HG02981 (cell line): ENCODE data around the gene GPC3.

Source experiments
- ATAC-seq: cut with Tn5 transposase; IDR thresholded peaks from one replicate; pipeline ENCODE4 v1.9.1; 2021; ENCODE audit warnings: mild to moderate bottlenecking, moderate library complexity; ENCODE audit not compliant: unreplicated experiment

GPC3 gene

DNA sequence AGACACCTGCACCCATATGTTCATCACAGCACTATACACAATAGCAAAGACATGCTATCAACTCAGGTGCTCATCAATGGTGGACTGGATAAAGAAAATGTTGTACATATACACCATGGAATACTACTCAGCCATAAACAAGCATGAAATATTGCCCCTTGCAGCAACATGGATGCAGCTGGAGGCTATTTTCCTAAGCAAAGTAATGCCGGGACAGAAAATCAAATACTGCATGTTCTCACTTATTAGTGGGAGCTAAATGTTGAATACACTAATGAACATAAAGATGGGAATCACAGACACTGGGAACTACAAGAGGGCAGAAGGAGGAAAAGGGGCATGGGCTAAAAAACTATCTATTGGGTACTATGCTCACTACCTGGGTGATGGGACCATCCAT, 278.5 kb downstream of the GPC3 start:
- no peak for ATAC-seq

DNA sequence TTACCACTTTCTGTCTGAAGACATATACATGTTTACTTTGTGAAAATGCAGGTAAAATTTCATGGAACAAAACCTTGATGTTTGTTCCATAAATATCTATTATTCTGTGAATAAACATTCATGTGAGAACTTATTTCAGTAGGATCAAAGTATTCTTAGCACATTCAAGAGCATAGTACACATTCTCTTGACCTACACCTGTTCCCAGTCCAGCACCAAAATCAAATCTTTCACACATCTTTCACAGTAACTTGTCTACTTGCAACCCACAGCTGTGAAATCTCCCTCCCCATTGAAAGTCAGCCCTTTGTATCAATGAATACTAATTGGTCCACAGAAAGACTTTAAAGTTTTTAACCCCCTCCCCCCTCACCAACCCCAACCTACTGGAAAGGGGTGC, 283.2 kb downstream of the GPC3 start:
- no peak for ATAC-seq

DNA sequence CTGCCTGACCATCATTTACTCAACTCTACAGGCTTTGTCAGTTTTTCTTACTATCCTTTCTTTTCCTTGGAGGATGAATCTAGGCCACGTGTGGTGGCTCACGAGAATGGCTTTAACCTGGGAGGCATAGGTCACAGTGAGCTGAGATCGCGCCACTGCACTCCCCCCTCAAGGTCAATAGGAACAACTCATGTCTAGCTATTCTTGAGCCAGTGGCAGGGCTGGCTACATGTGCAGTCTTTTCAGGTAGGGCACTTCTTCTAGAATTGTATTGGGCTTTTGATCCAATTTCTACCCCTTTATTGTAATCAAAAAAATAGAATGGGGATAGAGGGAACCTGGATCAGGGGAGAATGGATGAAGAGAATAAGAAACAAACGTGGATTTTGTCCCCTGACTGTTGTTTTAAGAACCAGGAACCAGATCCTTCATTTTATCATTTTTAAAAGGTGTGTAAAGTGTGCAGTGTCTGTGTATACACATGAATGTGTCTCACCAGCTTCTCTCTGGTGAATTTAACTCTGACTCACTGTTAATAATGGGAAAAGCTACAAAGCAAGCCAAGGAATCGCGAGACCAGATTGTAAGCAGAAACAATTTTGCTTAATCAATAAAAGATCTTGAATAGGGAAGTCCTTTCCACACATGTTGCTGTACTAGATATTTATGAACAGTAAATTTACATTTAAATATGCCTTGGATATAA, 286.2 kb downstream of the GPC3 start:
- ATAC-seq: no peak

DNA sequence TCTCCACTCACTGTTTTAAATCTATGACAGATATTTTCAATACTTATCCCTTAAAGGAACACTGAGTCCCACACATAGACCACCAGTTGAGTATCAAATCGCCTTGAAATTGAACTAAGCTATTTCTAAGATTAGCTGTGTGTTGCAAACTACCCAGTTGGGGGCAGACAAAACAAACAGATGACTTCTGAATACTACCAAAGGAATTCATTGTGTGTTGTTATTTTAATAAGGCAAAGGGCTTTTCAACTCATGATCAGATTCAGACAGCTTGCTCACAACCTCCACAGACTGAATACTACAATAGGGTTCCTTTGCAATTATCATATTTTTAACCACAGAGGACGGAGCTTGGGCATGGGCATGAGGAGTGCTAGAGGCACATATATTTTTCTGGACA, 287.1 kb downstream of the GPC3 start:
- no peak for ATAC-seq

DNA sequence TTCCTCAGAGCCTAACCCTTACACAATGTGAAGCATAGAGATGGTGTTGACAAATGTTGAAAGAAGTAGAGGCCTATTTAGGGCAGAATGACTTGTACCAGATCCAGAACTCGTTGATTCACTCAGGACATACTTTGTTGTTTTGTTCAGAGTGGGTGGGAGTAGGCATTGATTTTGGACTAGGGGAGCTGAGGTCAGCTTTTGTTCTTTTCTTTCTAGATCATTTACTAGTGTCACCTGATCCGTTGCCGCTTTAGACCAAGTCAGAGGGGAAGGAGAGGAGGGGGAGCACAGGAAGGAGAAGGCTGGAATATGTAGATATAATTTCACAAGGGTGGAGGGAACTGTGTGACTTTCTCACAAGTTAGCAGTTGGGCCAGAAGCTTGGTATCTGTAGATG, 287.7 kb downstream of the GPC3 start:
- no peak for ATAC-seq

DNA sequence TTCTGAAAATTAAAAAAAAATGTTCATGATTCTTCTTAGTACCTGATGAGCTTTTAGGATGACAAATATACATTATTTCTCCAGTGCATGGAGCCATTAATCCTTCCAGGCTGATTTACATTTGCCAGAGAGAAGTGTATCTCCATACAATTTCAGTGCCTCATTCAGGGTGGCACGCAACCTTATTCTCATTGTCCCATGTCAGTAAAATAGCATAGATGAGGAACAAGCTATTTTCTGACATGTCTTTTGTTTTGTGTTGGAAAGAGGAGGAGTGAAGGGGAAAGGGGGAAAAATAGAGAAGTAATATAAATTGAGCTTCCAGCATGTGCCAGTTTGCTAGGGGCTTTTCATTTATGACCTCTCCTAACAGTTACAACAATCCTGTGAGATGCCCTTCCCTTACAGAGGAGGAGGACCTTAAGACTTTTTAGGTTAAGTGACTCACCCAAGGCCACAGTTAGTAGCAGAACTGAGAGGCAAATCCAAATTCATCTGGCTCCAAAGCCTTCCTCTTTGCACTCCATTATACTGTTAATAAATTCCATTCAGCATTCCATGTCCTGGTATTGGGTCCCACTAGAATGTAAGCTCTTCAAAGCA, 295.3 kb downstream of the GPC3 start:
- ATAC-seq: no peak

DNA sequence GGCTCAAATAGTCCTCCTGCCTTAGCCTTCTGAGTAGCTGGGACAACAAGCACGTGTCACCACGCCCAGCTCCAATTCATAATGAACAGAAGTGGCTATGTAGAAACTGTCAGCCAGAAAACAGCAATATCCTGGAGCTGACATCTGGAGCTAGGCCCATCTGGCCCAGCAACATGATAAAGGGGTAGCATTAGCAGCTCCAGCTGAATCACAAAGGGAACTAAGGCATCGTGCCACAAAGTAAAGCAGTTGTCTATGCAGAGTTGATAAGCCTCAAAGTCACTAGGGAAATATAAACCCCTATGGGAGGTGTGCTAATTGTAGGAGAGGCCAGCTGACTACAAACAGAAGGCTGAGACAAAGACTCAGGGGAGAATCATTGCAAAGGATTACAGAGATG, 299.6 kb downstream of the GPC3 start:
- no peak for ATAC-seq

DNA sequence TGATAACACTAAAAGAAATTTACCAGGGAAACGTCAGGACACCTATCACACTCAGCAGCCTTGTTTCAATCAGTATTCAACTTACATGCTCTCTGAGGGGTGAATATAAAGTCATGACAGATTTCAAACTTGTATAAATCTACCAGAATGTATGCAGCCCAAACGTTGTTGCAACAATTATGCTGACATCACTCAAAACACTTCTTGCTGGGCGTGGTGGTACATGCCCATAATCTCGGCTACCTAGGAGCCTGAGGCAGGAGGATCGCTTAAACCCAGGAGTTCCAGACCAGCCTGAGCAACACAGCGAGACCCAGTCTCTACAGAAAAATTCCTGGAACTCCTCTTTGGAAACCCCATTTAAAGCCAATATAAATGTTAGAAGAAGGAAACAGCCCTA, 303.5 kb downstream of the GPC3 start:
- no peak for ATAC-seq

DNA sequence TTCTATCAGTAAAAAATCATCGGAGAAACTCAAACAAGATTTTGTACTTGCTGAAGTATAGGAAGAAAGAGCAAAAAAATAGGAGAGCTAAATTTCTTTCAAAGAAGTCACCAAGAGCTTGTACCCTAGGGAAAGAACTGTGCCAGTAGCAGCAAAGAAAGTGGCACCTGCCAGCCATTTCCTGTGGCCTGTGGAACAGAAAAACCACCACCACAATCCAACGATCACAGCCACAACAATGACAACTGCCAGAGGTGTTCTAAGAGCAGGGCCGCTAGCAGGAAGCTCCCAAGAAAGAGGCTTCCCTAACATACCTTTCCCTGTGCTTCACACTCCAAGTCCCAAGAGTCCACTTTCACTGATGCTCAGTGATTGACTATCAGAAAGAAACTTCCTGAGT, 304.0 kb downstream of the GPC3 start:
- ATAC-seq: no peak

DNA sequence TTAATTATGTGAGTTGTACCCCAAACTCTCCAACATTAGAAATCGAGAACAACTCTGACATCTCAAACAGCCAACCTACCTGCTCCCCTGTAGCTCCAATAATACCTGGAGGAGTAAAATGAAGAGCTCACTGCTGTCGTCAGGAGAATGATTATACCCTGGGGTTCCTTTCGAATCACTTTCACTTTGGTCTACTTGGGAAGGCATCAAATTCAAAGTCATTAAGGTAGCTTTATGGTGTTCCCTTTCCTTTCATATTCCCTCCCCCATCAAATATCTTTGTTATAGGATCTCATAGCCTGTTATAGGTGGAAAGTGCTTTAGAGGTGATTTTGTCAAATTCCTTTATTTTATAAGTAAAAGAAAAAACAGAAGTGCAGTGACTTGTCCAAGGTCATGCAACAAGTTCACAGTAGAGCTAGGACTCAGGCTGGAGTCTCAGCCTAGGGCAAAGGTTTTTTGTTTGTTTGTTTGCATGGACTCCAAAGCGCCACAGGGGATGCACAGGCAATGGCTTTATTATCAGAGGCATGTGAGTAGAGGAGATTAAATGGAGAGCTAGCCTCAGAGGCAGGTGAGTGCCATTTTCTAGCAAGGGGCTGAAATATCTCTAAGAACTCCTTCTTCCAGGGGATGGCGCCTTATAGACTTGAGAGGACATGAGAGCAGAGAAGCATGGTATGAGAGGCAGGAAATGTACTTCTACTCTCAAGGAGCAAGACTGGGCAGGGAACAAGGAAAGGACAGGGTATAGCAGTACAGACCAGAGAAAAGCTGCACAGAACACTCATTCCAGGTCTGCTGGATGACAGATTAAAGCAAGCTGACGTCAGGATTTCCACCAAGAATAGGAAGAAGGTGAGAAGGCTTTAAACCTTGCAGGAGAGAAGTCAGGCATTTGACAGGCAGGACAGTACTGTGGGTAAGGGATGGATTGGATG, 308.0 kb downstream of the GPC3 start:
- no peak for ATAC-seq

DNA sequence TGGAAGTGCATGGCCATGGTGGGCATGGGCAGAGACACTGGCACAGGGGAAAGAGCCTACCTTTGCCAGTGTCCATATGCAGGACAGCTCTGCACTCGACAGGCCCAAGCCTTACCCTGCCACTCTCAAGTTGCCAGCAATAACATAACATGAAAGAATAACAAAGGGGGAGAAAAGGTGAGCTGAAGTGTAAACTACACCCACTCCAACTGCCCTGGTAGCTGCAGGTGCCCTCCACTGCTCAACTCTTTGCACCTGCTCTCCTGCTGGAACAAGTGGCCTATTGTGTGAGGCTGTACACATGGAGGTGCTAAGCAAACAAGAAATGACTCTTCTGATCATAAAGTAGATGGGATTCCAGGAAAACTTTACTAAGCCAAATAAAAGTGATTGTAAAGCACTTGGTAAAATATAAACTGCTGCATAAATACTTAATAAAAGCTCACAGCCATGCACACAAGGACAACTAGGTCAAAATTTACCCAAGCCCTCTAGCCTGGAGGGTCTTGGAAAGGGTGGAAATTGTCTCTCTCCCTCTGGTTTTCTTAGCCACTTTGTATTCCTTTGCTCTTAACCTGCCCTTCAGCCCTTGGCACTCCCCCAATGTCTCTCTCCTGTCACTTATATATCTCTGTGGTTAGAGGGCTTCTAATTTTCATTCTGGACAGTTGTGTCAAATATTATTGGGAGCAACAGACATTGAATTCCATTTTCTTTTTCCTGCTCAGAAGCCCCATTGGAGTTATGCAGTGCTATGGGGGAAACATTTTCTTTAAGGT, 308.9 kb downstream of the GPC3 start:
- ATAC-seq: no peak

DNA sequence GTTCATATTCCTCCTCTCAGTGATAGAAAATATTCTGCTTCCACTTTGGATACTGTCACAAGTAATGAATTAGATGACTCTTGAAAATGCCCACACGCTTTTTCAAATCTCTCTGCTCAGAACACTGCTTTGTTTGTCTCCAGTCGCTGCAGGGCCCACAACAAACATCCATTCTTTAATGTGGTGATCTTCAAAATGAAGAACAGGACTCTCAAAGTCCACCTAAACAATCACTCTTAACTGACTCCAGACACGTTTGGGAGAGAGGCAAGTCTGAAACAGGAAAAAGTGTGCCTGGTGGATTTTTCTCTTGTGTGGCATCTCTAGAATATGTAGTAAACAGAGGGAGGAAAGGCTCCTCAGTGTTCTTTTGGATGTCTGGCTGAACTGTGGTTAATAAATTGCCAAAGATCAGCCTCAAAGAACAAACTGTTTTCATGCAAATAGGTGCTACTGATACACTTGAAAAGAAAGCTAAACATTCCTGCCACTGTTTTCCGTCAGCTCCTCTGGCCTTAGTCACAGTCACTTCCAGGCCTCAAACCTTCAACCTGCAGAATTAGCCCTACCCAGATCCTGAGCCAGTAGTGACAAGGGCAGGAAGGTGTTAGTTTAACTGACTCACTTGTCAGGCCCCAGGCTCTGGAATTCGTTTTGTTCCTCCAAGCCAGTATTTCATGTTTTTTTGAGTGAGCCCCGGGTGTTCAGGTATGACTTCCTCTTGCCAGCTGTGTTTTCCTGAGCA, 310.5 kb downstream of the GPC3 start:
- no peak for ATAC-seq

DNA sequence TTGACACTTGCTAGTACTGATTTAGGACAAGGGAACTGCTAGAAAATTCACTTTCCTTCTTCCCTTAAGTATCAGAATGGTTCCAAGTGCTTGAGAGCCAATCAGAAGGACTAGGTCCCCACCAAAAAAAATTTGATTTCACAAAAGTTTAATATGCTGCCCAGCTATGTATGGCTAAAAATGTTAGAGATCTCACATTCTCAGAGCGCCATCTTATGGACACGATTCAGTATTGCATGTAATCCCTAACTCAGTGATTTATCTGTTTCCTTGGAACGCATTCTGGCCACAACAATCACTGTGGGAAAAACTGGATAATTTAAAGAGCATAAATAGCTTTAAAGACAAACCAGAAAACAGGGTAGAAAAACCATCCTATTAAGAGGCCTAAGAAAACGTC, 315.0 kb downstream of the GPC3 start:
- no peak for ATAC-seq

DNA sequence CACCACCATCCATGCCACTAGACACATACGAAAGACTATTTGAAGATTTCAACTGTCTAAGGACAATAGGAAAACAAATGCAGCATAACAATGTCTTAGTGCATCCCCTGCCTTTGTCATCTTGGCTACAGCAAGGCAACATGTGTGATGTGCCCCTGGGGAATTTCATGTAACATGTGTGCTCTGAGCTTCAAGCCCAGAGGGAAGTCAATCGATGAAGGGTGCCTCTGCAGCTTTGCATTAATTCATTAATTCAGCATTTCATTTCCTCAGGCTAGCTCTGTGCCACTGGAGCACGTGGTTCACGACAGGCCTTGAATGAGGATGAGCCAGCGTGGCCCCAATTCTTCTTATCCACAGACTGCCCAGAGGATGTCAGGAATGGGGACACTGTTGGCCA, 316.2 kb downstream of the GPC3 start:
- no peak for ATAC-seq

DNA sequence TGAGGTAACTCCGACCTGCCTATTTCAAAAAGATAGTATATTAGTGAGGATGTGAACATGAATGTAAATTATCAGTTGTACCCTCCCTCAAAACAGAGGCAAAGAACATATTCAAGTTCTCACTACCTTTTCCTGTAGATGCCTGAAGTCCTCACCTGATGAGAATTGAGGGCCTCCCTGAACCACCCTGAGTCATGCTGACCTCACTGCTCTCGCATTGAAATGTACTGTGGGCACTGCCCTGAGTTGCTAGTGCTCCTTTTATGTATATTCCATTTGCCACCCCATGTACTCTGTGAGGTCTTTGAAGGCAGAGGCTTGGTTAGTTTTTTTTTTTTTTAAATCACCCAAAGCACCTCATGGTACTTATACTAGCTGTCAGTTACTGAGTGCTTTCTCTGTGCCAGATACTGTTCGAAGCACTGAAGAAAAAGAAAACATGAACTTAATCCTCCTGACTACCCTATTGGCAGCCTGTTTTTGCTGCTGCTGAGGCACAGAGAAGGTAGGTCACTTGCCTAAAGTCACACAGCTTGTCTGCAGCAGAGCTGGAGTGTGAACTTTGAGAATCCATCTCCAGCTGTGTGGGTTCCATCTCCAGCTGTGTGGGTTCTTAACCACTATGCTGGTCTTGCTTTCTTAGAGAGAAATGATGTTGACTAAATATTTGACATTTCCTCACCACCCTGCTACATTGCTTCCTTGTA, 317.0 kb downstream of the GPC3 start:
- ATAC-seq: no peak

DNA sequence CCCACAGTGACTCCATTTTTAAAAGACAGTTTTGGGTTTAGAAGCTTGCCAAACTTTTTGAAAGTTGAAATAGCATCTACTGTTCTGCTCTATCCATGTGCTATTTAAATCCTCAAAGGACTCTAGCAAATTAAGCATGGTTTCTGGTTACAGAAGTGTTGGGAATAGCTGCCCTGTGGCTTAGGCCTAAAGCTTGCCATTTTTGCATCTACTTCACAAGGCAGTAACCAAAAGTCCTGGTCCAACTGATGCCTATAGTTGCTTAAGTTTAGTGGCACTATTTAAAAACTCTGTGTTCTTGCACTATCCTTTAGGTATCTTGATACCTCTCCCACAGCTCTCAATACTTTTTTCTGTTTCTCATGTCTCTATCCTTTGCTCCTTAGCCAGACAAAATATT, 319.1 kb downstream of the GPC3 start:
- no peak for ATAC-seq

DNA sequence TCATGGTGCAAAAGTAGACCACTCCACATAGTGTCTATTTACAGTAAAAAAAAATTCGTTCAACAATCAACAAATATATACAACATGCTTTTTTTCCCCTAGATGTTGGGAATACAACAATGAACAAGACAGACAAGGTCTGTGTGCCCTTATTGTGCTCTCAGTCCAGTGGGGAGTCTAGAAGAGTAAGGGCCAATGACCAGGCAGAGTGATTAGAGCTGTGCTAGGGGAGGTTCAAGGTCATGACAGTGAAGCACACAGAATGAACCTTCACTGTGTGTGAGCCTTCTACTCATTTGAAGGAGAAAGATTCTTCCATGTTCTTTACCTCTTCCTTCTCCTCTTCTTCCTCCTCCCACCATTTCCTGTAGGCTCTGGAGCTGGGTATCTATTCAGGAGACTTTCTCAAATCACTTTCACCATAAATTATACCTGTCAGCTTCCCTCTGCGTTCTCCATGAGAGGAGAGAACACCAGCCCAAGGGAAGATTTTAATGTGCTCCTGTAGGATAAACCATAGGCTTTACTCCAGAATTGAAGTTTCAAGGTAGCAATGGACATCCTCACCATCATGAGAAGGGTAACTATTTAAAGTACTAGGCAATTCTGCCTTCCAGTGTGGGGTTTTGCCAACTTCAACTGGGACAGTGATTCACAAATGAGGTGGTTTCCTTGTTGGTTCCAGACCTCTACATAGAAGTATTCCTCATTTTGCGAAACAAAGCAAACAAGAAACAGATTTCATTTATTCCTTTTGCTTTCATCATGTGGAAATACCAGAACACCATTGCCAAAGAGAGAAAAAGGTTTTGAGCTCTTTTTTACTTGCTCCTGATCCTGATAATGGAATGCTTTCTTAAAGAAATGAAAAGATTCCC, 323.2 kb downstream of the GPC3 start:
- ATAC-seq: no peak

DNA sequence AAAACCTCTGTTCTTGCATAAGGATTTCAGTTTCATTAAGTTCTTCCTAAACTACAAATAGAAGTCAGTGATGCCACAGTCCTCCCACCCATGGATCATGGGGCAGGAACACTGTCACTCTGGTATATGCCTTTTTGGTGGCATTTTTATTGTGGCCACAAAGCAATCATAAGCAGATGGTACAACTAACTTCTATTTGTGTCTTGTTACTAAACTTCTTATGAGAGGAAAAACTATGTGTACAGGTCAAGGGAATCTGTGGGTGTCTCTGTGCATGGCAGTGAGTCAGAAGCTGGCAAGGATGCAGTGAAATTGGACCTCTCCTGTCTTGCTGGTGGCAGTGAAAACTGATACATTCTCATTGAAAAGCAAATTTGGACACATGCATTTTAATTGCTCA, 325.1 kb downstream of the GPC3 start:
- no peak for ATAC-seq
